Activated T-helper 2 cell treated with anti-CD3 and anti-CD28 coated beads, Interferon-gamma antibody, Interleukin-2, Interleukin-4, amounts not matched to agents 10 μg/mL and 5 μg/mL and 100 μg/mL, durations not matched to agents 14 hours and 24 hours and 36 hours (primary cell): ENCODE data around the gene GPD1. TPM values are rescaled to one million over a fixed set of nuclear protein-coding genes. Genes with fewer than 3 reads are reported as not detected.
A peak's percentile ranks its signal among the peaks of the same experiment; 100 is the strongest.

Experiments
- DNase-seq: peaks from one replicate; pipeline ENCODE4 v3.0.0; 2021; ENCODE audit warnings: low spot score
- H3K27ac Mint-ChIP-seq: one replicate; pipeline ENCODE4 v1.8.0; 2021; ENCODE audit warnings: mixed read lengths
- H3K27me3 Mint-ChIP-seq: one replicate; pipeline ENCODE4 v1.8.0; 2021; ENCODE audit warnings: low read depth, mixed read lengths
- H3K36me3 Mint-ChIP-seq: one replicate; pipeline ENCODE4 v1.8.0; 2021; ENCODE audit warnings: low read depth, mixed read lengths
- H3K4me1 Mint-ChIP-seq: one replicate; pipeline ENCODE4 v1.8.0; 2021; ENCODE audit warnings: low read depth, mixed read lengths
- H3K4me3 Mint-ChIP-seq: one replicate; pipeline ENCODE4 v1.8.0; 2021; ENCODE audit warnings: low read depth, mild to moderate bottlenecking, moderate library complexity, mixed read lengths
- H3K9me3 Mint-ChIP-seq: one replicate; pipeline ENCODE4 v1.8.0; 2021; ENCODE audit warnings: mixed read lengths
- intact Hi-C: fragments of 100-400 bp; cut with micrococcal nuclease; formaldehyde crosslinking; loops from one replicate; pipeline ENCODE4 v1.15.1; 2023
- total RNA-seq: library from RNA; stranded (reverse); gene quantifications from 2 replicates; pipeline ENCODE4 v1.2.3, GENCODE V29; 2022

GPD1 gene
- total RNA-seq, 1 donor from 2014 or later = 0.87 TPM

- intact Hi-C loops = no loop called here
- Mint-ChIP-seq H3K27me3 (no peaks in the 10 kb centered on the region), H3K4me3 (no peak overlapping the region), H3K36me3 (peaks cover 45% of the 10 kb centered on the region), H3K9me3 (no peaks in the 10 kb centered on the region), H3K27ac (peak overlapping the region; percentile 59), H3K4me1 (peaks cover 28% of the 10 kb centered on the region)
- DNase-seq = no peak
Measured at GRCh38 chr12:50157259-50157658, 53.5 kb downstream of the GPD1 start.

- H3K27me3 Mint-ChIP-seq = no peaks in the 10 kb centered on the region
- H3K4me1 Mint-ChIP-seq = peaks cover 41% of the 10 kb centered on the region
- intact Hi-C loops = no loop called here
- DNase-seq = no peak
- H3K27ac Mint-ChIP-seq = peak overlapping the region; percentile 54
- H3K4me3 Mint-ChIP-seq = no peak overlapping the region
- H3K9me3 Mint-ChIP-seq = no peaks in the 10 kb centered on the region
- peaks cover 42% of the 10 kb centered on the region for H3K36me3 Mint-ChIP-seq
Measured at GRCh38 chr12:50160643-50161042, 56.8 kb downstream of the GPD1 start.

Other genes with a start within 250 kb of the GPD1 start
- gene FAIM2, start 200.1 kb upstream of the GPD1 start, total RNA-seq = 0.05 and 0.23 TPM in 2 replicates
- gene AQP2, start 153.3 kb upstream of the GPD1 start, total RNA-seq = not detected in 2 replicates
- gene AQP5, start 142.1 kb upstream of the GPD1 start, total RNA-seq = not detected in 2 replicates
- not detected in 2 replicates for gene AQP6, start 131.1 kb upstream of the GPD1 start, total RNA-seq
- gene RACGAP1, start 78.5 kb upstream of the GPD1 start, total RNA-seq = 77.8 and 82.8 TPM in 2 replicates
- 20.4 and 20.7 TPM in 2 replicates for gene ASIC1, start 46.4 kb upstream of the GPD1 start, total RNA-seq
- gene SMARCD1, start 18.7 kb upstream of the GPD1 start, total RNA-seq = 71.5 and 76.8 TPM in 2 replicates
- 38.1 and 43.5 TPM in 2 replicates for gene COX14, start 8.2 kb downstream of the GPD1 start, total RNA-seq
- gene CERS5, start 63.4 kb downstream of the GPD1 start, total RNA-seq = 114 and 115 TPM in 2 replicates
- 331 and 333 TPM in 2 replicates for gene LIMA1, start 179.5 kb downstream of the GPD1 start, total RNA-seq